Urinary bladder (tissue), 4 donors: Measurements from ENCODE around the gene LYPD1. TPM values are rescaled to one million over a fixed set of nuclear protein-coding genes. Genes with fewer than 3 reads are reported as not detected.

ENCODE experiments used
- DNase-seq: peaks from one replicate; pipeline ENCODE4 v3.0.0-alpha.2; 2015; ENCODE audit errors: extremely low spot score
- H3K27ac ChIP-seq: one replicate; pipeline ENCODE4 v1.5.1; 2013; ENCODE audit warnings: low read depth, mild to moderate bottlenecking, moderate library complexity
- H3K36me3 ChIP-seq: one replicate; pipeline ENCODE4 v1.6.1; 2013; ENCODE audit warnings: mild to moderate bottlenecking, moderate library complexity; ENCODE audit not compliant: insufficient read depth
- H3K4me1 ChIP-seq: one replicate; pipeline ENCODE4 v1.6.1; 2013; ENCODE audit warnings: mild to moderate bottlenecking, moderate library complexity; ENCODE audit not compliant: insufficient read depth
- H3K4me3 ChIP-seq: one replicate; pipeline ENCODE4 v1.5.1; 2013; ENCODE audit warnings: low read depth, low read length
- WGBS: extraction: QIAGEN DNeasy Blood & Tissue Kit; methylation state at CpG from one replicate; pipeline ENCODE4 v1.1.7; 2013; 5-methylcytosine and 5-hydroxymethylcytosine counted together
- polyA plus RNA-seq: library from polyadenylated mRNA; stranded (reverse); fragments of 200-250 nt; gene quantifications from one replicate; pipeline ENCODE4 v1.2.3, GENCODE V29; 2013
- total RNA-seq: library from RNA; depleted of rRNA; stranded (reverse); fragments of >200 nt; gene quantifications from one replicate; pipeline ENCODE4 v1.2.3, GENCODE V29; 2014
- donor health status: healthy with polysubstance abuse.
- donor health status: healthy.

LYPD1 gene
- total and polyA plus RNA-seq, 2 donors: 0.46 to 0.79 TPM

DNA sequence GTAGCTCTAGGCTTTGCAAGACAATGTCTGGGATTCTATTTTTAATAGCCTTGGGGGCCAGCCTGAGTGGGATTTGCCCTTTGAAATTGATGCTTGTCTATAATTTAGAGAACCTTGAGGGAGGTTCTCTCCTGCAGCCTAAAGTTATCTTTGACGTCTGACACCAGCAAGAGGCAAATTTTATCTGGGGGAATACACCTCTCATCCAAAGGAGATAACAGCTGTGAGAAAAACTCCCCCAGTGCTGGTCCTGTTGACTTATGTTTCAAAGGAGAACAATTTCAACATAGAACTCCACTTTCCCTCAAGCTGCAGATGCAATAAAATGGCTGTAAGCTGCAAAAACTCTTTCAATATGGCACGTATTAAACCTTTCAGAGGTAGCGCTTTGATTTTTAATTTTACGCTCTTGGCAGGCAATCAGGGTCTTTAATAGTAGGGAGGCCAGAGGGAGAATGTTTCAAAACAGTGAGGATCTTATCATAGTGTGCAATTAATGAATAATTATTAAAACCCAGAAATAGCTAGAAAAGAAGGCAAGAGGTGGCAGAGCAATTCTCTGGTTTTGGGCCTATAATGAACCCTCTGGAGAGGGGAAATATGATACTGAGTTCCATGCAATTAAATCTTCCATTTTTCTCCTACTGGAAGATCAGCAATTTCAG is 62.4 kb downstream of the LYPD1 start:
- Histone ChIP-seq H3K4me1 (no peaks in the 10 kb centered on the region), H3K36me3 (no peaks in the 10 kb centered on the region), H3K4me3 (no peak overlapping the region), H3K27ac (no peak overlapping the region)
- no peak for DNase-seq
- WGBS: 68% methylated on average over 4 of the region's 4 CpGs

DNA sequence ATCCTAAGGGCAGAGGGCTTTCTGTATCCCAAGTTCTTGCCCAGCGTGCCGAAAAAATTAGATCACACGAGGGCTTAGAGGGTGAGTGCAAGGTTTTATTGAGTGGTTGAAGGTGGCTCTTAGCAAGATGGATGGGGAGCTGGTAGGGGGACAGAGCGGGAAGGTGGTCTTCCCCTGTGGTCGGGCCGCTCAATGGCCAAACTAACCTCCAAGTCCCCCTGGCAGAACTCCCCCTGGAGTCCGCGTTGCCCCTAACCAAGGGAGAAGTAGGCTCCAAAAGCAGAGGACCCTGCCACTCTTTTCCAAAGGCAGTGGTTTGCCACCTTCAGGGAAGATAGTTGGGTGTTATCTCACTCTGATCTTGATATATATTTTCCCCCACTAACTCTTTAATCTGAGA is 63.4 kb downstream of the LYPD1 start:
- Histone ChIP-seq H3K4me1 (no peaks in the 10 kb centered on the region), H3K36me3 (no peaks in the 10 kb centered on the region), H3K27ac (no peak overlapping the region), H3K4me3 (no peak overlapping the region)
- DNase-seq: no peak
- 89% methylated on average over 8 of the region's 8 CpGs for WGBS

DNA sequence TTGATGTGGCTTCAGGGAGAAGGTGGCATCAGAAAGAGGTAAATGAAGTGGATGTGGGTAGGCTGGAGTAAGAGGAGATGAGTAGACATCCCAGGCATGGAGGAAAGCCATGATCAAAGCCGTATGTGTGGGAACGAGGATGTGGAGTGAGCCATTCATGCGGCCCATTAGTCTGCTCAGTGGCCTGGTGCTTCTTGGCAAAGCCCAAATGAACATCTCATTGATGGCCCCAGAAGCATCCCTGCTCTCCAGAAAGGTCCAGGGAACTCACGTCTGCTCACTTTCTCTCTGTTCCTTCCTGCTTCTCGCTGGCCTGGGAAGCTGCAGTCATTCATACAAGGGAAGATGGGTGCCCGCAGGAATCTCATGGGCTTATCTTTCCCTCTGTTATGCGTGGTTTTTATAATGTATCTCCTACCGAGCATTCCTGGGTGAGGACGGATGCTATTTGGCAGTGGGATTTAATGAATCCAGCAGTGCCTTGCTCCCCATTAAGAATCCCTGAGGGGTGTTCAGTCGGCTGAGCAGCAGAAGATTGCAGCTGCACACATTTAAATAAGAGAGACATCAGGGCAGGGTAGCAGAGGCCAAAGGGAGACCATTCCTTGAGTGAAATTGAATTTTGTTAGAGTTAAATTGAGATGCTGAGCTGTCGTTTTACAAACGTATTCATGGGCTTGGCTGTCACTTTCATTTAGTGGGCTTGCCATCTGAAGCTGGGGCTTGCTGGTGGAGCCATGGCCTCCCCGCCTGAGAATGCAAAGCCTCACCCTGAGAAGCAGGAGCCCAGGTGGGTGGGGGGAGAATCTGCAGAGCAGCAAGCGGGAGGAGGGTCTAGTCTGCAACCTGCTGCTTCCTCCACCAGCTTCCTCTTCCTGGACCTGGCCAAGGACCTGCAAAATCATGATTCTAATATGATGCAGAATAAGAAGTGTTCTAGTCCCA is 64.5 kb downstream of the LYPD1 start:
- H3K4me1 ChIP-seq: no peaks in the 10 kb centered on the region
- H3K36me3 ChIP-seq: no peaks in the 10 kb centered on the region
- no peak overlapping the region for H3K4me3 ChIP-seq
- WGBS: 77% methylated on average over 14 of the region's 14 CpGs
- no peak overlapping the region for H3K27ac ChIP-seq
- DNase-seq: no peak

DNA sequence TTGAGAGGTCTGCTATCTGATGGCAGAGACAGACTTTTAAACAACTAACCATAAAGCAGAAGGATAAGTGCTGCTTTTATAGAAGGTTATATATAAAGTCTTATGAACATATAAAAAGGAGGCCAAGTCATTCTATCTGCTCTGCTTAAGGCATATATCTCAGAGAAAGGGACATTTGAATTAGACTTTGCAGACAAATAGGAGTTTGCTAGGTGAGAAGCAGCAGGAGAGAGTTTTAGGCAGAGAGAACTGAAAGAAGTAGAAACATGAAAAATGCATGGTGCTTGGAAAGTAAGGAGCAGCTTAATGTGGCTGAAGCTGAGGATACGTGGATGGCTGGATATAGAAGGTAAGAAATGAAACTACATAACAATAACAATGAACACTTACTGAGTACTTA is 65.4 kb downstream of the LYPD1 start:
- H3K27ac ChIP-seq: no peak overlapping the region
- WGBS: 84% methylated on average over 1 of the region's 1 CpG
- H3K4me3 ChIP-seq: no peak overlapping the region
- no peaks in the 10 kb centered on the region for H3K36me3 ChIP-seq
- no peak for DNase-seq
- H3K4me1 ChIP-seq: no peaks in the 10 kb centered on the region

DNA sequence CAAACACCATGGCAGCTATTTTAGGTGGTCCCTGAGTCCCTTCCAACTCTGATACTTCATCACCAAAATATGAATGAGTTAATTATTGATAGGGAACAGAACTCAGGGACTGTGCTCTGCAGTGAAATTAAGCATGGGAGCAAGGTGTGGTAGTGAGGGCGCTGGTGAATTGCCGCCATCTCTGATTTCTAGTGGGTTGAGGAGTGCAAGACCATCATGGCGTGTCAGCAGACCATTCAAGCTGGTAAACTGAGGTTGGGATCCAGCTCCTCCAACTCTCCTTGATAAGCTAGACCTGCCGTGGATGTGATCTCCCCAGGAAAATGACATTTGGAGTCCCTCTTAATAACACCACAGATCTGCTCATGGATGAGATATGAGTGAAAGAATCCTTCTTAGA is 70.4 kb downstream of the LYPD1 start:
- H3K27ac ChIP-seq: no peak overlapping the region
- no peak for DNase-seq
- 92% methylated on average over 4 of the region's 4 CpGs for WGBS
- H3K36me3 ChIP-seq: no peaks in the 10 kb centered on the region
- no peak overlapping the region for H3K4me3 ChIP-seq
- no peaks in the 10 kb centered on the region for H3K4me1 ChIP-seq

DNA sequence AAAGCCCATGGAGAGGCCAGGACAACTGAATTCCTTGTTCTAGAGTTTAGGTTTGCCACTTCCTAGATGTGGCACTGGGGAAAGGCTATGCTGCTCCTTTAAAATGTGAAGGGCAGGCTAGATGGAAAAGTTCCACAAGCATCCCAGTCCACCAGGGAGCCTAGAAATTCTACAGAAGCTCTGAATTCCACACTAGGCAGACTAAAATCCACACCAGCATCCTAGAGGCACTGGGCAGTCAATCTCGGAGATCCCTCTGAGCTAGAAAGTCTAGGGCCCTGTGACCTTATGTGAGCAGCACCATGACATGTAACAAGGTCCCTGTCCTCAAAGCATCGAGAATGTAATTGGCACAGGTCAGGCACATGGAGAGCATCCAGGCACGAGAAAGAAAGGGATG is 71.5 kb downstream of the LYPD1 start:
- no peaks in the 10 kb centered on the region for H3K36me3 ChIP-seq

DNA sequence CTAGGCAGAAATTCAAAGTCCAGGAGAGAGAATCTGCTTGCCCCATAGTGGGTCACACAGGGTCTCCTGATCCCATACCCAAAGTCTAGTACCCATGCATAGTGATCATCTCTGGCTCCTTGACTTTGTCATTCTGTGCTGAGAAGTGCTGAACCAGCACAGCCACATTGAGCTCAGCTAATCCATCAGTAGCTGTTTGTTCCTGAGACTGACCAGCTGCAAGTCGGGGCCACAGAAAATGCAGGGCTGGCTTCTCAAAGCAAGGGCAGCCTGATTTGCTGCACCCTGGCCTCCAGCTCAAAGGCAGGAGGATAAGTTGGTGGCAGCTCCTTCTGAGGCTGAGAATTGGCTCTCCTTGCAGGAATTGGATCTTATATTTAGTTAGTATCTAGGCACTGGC is 72.2 kb downstream of the LYPD1 start:
- DNase-seq: no peak
- Histone ChIP-seq H3K4me3 (no peak overlapping the region), H3K36me3 (no peaks in the 10 kb centered on the region), H3K27ac (no peak overlapping the region), H3K4me1 (no peaks in the 10 kb centered on the region)
- 85% methylated on average over 1 of the region's 1 CpG for WGBS

More for the DNA sequence above, 71.5 kb downstream of the LYPD1 start:
- DNase-seq: no peak
- Histone ChIP-seq H3K27ac (no peak overlapping the region), H3K4me1 (no peaks in the 10 kb centered on the region), H3K4me3 (no peak overlapping the region)
- 68% methylated on average over 3 of the region's 3 CpGs for WGBS

DNA sequence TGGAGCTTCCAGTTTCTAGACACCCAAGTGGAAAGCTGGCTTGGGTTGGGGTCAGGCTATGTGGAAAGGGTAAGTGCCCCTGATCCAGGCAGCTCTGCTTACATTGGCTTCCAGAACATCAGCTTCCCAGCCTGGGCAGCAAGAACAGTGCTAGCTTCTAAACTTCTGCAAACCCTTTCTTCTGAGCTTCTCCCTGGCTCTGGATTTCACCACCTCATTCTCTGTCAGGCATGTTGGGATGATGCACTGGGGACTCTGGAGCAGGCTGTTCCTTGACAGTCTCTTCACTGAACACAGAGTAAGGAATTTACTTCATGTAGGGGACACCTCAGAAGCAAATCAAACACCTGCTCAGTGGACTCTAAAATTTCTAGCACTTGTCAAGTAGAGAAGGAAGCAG is 72.8 kb downstream of the LYPD1 start:
- Histone ChIP-seq H3K4me3 (no peak overlapping the region), H3K36me3 (no peaks in the 10 kb centered on the region), H3K27ac (no peak overlapping the region), H3K4me1 (no peaks in the 10 kb centered on the region)
- DNase-seq: no peak

DNA sequence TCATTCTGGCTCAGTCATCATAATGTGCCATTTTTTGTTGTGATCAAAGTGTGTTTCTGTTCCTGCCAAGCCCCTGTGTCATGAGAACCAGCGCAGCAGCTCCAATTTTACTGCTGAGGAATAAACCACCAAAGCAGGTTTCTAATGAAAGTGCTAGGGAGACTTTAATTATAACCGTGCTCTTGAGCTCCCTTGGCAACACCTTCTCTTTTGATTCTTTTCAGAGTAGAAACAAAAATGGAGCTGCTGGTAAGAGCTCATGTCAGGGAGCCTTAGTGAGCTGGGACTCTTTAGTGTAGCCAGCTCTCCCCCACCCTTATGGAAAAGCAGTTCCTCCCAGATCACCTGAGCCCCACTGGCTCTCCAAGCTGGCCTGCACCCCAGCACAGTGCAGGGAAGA is 74.3 kb downstream of the LYPD1 start:
- no peak for DNase-seq
- Histone ChIP-seq H3K4me3 (no peak overlapping the region), H3K4me1 (no peaks in the 10 kb centered on the region), H3K36me3 (no peaks in the 10 kb centered on the region), H3K27ac (no peak overlapping the region)
- WGBS: 75% methylated on average over 2 of the region's 2 CpGs

DNA sequence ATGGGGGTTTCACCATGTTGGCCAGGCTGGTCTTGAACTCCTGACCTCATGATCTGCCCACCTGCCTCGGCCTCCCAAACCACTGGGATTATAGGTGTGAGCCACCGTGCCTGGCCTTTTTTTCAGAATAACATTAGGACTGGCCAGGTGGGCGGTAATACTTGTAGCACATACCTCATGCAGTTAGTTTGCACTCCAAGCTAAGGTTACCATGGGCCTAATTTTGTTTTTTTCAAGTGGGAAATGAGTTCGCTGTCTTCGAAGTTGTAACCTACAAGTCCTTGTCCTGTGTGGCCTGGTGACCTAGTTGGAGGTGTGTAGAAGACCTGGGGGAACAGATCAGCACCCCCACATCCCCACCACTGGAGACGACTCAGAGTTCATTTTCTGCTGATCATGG is 74.8 kb downstream of the LYPD1 start:
- Histone ChIP-seq H3K27ac (no peak overlapping the region), H3K4me3 (no peak overlapping the region), H3K36me3 (no peaks in the 10 kb centered on the region), H3K4me1 (no peaks in the 10 kb centered on the region)
- no peak for DNase-seq
- 80% methylated on average over 6 of the region's 6 CpGs for WGBS
